Osteocyte (in vitro differentiated cells): ENCODE results near the gene CTAGE9. TPM values are rescaled to one million over a fixed set of nuclear protein-coding genes. Genes with fewer than 3 reads are reported as not detected.

Experiments
- DNase-seq: peaks from one replicate; pipeline ENCODE4 v3.0.0; 2021; ENCODE audit warnings: mixed read lengths; ENCODE audit not compliant: unreplicated experiment; ENCODE audit errors: extremely low spot score
- H3K27ac Mint-ChIP-seq: one replicate; pipeline ENCODE4 v1.8.0; 2021; ENCODE audit warnings: mild to moderate bottlenecking, mixed read lengths; ENCODE audit not compliant: unreplicated experiment
- H3K27me3 Mint-ChIP-seq: one replicate; pipeline ENCODE4 v1.8.0; 2021; ENCODE audit warnings: mixed read lengths; ENCODE audit not compliant: unreplicated experiment
- H3K36me3 Mint-ChIP-seq: one replicate; pipeline ENCODE4 v1.8.0; 2021; ENCODE audit warnings: mixed read lengths; ENCODE audit not compliant: unreplicated experiment
- H3K4me1 Mint-ChIP-seq: one replicate; pipeline ENCODE4 v1.8.0; 2021; ENCODE audit warnings: mixed read lengths; ENCODE audit not compliant: unreplicated experiment
- H3K4me3 Mint-ChIP-seq: one replicate; pipeline ENCODE4 v1.8.0; 2021; ENCODE audit warnings: mild to moderate bottlenecking, moderate library complexity, mixed read lengths; ENCODE audit not compliant: unreplicated experiment
- H3K9me3 Mint-ChIP-seq: one replicate; pipeline ENCODE4 v1.8.0; 2021; ENCODE audit warnings: mixed read lengths; ENCODE audit not compliant: unreplicated experiment
- CTCF ChIP-seq: fragments of 200-600 bp; sonication (generic); IDR thresholded peaks from 2 replicates; pipeline ENCODE4 v1.5.0; 2021; ENCODE audit warnings: antibody characterized with exemption, mild to moderate bottlenecking, moderate library complexity
- total RNA-seq: library from RNA; stranded (reverse); gene quantifications from 2 replicates; pipeline ENCODE4 v1.2.1, GENCODE V29; 2021

Gene CTAGE9
- total RNA-seq, 1 donor from 2014 or later: not detected

DNA sequence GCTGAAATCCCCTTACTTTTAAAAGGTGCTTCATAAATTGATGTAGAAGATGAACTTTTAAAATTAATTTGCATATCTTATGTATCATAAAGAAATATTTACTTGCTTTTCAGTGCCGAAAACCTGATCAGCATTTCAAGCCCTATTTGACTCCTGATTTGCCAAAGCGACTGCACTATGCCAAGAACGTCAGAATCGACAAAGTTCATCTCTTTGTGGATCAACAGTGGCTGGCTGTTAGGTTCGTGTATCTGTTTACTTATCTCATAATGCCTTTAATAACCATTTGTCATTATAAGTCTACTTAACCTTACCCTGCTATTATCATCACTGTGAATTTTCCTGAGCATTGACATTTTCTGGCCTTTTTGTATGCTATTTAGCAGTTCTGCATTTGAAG lies 17.4 kb downstream of the CTAGE9 start:
- Mint-ChIP-seq H3K4me3 (no peak overlapping the region), H3K9me3 (no peaks in the 10 kb centered on the region), H3K36me3 (no peaks in the 10 kb centered on the region), H3K4me1 (no peaks in the 10 kb centered on the region), H3K27ac (no peak overlapping the region), H3K27me3 (peaks cover 2% of the 10 kb centered on the region)
- no peak for DNase-seq
- TF ChIP-seq CTCF: no peak

GRCh38 chr6:131692589-131692988 lies 18.2 kb downstream of the CTAGE9 start:
- no peak overlapping the region for H3K4me3 Mint-ChIP-seq
- H3K36me3 Mint-ChIP-seq: no peaks in the 10 kb centered on the region
- DNase-seq: no peak
- no peaks in the 10 kb centered on the region for H3K9me3 Mint-ChIP-seq
- peaks cover 2% of the 10 kb centered on the region for H3K27me3 Mint-ChIP-seq
- H3K4me1 Mint-ChIP-seq: no peaks in the 10 kb centered on the region
- no peak overlapping the region for H3K27ac Mint-ChIP-seq
- TF ChIP-seq CTCF: no peak

DNA sequence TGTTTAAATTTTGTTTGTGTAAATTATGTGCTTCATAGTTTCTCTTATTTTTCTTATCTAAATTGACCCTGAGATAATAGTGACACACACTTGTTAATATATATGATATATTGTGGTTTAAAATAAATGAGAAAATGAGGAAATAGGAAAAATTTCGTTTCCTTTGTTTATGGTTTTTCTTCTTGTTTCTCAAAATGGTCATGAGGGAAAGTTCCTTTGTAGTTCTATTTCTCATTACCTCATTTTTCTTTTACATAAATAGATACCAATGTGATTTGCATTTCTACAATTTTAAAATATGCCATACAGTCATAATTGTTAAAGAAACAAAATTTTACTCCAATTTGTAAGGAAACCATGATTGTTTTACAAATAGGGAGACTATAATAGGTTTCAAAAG lies 18.8 kb downstream of the CTAGE9 start:
- no peak for DNase-seq
- Mint-ChIP-seq H3K27ac (no peak overlapping the region), H3K4me3 (no peak overlapping the region), H3K9me3 (no peaks in the 10 kb centered on the region), H3K36me3 (no peaks in the 10 kb centered on the region), H3K4me1 (no peaks in the 10 kb centered on the region), H3K27me3 (peaks cover 2% of the 10 kb centered on the region)
- no peak for TF ChIP-seq CTCF

DNA sequence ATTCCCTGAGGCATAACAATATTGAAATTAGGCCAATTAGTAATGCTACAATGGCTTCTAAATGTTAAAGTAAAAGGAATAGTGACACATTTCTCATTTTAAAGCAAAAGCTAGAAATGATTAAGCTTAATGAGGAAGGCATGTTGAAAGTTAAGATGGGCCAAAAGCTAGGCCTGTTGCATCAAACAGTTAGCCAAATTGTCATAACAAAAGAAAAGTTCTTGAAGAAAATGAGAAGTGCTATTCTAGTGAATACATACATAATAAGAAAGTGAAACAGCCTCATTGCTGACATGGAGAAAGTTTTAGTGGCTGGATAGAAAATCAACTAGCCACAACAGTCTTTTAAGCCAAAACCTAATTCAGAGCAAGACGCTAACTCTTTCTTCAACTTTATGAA lies 22.5 kb downstream of the CTAGE9 start:
- no peak overlapping the region for H3K4me3 Mint-ChIP-seq
- peaks cover 2% of the 10 kb centered on the region for H3K27me3 Mint-ChIP-seq
- H3K9me3 Mint-ChIP-seq: no peaks in the 10 kb centered on the region
- no peaks in the 10 kb centered on the region for H3K36me3 Mint-ChIP-seq
- no peak for DNase-seq
- H3K27ac Mint-ChIP-seq: no peak overlapping the region
- TF ChIP-seq CTCF: no peak
- no peaks in the 10 kb centered on the region for H3K4me1 Mint-ChIP-seq

- no peaks in the 10 kb centered on the region for H3K36me3 Mint-ChIP-seq
- no peak overlapping the region for H3K4me3 Mint-ChIP-seq
- no peaks in the 10 kb centered on the region for H3K9me3 Mint-ChIP-seq
- H3K4me1 Mint-ChIP-seq: peaks cover 5% of the 10 kb centered on the region
- peaks cover 2% of the 10 kb centered on the region for H3K27me3 Mint-ChIP-seq
- no peak for TF ChIP-seq CTCF
- no peak overlapping the region for H3K27ac Mint-ChIP-seq
- DNase-seq: no peak
These were observed 23.8 kb downstream of the CTAGE9 start for GRCh38 chr6:131687022-131687421.
